ENCODE data around the gene DIDO1. TPM values are rescaled to one million over a fixed set of nuclear protein-coding genes. Genes with fewer than 3 reads are reported as not detected.

DIDO1 gene
- total and polyA plus RNA-seq, 2 of the 13 experiments (the other 11 are each of a cell fraction or from before 2014, with no cell fraction given), result 75.0 to 75.1 TPM

- TF ChIP-seq ZSCAN31 (CRISPR knock-in tag; IDR thresholded peaks at IDR 0.05; ENCODE audit: low read depth) (no peak), NAIF1 (CRISPR knock-in tag; IDR thresholded peaks at IDR 0.05; ENCODE audit: borderline replicate concordance) (no peak), PRMT3 (CRISPR knock-in tag; IDR thresholded peaks at IDR 0.05; ENCODE audit: borderline replicate concordance, low read depth) (no peak), ZNF496 (CRISPR knock-in tag; IDR thresholded peaks at IDR 0.05; ENCODE audit: insufficient replicate concordance) (no peak), NKX3-1 (CRISPR knock-in tag; IDR thresholded peaks at IDR 0.05) (no peak), NFIC (IDR thresholded peaks at IDR 0.05; ENCODE audit: low read length) (no peak), XRCC5 (optimal IDR thresholded peaks at IDR 0.05; ENCODE audit: low read length) (no peak), ATF7 (IDR thresholded peaks at IDR 0.05) (no peak), ATF7 (CRISPR knock-in tag; IDR thresholded peaks at IDR 0.05) (peak; percentile 57; the same call in 1 of the 2 replicates), EEA1 (CRISPR knock-in tag; IDR thresholded peaks at IDR 0.05; ENCODE audit: borderline replicate concordance) (no peak), ZNF776 (CRISPR knock-in tag; IDR thresholded peaks at IDR 0.05) (no peak), ZNF670 (CRISPR knock-in tag; IDR thresholded peaks at IDR 0.05; ENCODE audit: borderline replicate concordance) (no peak), ZNF446 (CRISPR knock-in tag; IDR thresholded peaks at IDR 0.05) (no peak), HNF4A (CRISPR knock-in tag; IDR thresholded peaks at IDR 0.05) (no peak), RERE (CRISPR knock-in tag; IDR thresholded peaks at IDR 0.05; ENCODE audit: low read depth) (no peak), ZSCAN9 (CRISPR knock-in tag; IDR thresholded peaks at IDR 0.05; ENCODE audit: borderline replicate concordance) (no peak), ZNF274 (CRISPR knock-in tag; IDR thresholded peaks at IDR 0.05) (peak; percentile 81; the same call in 1 of the 2 replicates), SMYD3 (CRISPR knock-in tag; IDR thresholded peaks at IDR 0.05) (no peak), SOX6 (IDR thresholded peaks at IDR 0.05) (no peak), SOX6 (CRISPR knock-in tag; IDR thresholded peaks at IDR 0.05) (peak; percentile 34; the same call in 1 of the 2 replicates), EZH2 (conservative IDR thresholded peaks at IDR 0.05; ENCODE audit: low read depth, low read length) (no peak), SRY (CRISPR knock-in tag; IDR thresholded peaks at IDR 0.05) (no peak; the same call in 1 of the 2 replicates), ZSCAN12 (CRISPR knock-in tag; IDR thresholded peaks at IDR 0.05) (no peak), EHMT2 (IDR thresholded peaks at IDR 0.05; ENCODE audit: borderline replicate concordance, low read depth, low read length) (no peak), KLF6 (CRISPR knock-in tag; IDR thresholded peaks at IDR 0.05) (no peak), TCF7 (IDR thresholded peaks at IDR 0.05; ENCODE audit: low read depth) (no peak)
These were observed 1.7 kb downstream of the DIDO1 start (continued) for GRCh38 chr20:62924442-62925075.

Measured in HepG2 (cell line).